Glomerular visceral epithelial cell (primary cell): ENCODE data around the gene HK1.
A peak's percentile ranks its signal among the peaks of the same experiment; 100 is the strongest.

ENCODE experiments used
- DNase-seq: peaks from one replicate; pipeline ENCODE4 v3.0.0-alpha.2; 2016; ENCODE audit errors: extremely low spot score

The HK1 gene

DNA sequence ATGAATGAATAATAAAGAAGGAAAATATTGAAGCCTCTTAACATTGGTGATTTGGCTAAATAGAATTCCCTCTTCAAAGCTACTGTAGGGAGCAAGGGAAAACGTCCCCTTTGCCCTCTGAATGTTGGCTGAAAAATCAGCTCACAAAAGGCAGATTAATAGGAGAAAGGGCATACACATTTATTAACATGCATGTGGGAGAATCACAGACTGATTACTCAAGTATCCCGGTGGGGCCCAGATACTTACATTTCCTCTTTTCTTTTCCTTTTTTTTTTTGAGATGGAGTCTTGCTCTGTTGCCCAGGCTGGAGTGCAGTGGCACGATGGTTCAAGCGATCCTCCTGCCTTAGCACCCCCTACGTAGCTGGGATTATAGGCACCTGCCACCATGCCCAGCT lies 68.5 kb downstream of the HK1 start:
- no peak for DNase-seq

DNA sequence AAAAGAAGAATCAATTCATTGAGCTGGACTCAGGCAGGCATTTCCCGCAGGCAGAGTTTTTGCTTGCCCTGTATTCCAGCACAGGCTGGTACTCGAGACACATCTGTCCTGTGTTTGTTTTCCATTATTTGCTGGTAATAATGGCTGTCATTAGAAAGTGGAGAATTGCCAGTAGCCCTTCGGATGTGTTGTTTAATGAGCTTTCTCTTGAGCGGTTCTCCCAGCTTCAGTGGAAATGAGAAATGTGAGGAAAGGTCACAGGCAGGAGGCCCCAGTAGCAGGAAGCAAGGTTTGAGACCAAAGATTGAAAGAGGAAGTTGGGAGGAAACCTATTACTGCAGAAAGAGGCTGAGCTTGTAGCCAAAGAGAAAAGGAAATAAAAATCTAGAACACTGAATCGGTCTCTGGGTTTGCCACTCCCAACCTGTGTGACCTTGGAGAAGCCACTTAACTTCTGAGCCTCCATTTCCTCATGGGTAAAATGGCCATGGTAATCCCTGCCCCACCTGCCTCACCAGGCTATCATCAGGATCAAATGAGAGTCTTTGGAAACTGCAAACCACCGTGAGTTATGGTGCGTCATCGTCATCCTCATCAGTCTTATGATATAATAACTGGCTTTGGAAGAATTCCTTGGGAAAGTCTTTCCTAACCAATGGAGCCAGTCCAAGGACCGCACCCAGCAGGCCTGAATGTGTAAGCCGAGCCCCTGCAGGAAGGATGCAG lies 70.7 kb downstream of the HK1 start:
- DNase-seq, result no peak

DNA sequence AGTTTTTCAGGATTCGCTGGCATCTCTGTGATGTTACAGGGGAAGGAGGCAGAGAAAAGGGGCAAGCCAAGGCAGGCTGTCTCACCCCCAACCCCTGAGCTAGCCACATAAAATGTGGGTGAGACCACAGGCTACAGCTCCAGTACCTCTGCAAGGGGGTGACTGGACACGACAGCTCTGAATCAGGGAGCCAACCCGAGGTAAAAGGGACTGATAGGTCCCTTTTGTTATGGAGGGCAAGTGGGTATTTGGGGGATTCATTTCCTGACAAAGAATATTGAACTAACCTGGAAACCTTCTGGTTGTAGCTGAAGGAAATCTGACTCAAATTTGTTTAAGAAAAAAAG lies 71.2 kb downstream of the HK1 start:
- no peak for DNase-seq

DNA sequence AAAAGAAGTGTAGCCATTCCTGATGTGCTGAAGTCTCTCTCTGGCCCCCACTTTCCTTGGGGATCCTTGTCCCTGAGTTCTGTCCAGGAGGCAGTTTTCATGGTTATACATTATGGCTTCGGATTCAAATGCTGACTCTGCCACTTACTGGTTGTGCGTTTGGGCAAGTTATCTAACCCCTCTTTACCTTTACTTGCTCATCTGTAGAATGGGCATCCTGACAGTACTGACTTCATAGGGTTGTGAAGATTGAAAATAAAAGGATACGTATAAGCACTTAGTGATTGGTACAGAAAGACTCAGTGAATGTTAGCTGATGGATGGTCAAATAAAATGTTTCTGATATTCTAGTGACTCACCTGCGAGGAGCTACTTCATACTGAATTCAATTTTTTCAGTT lies 73.3 kb downstream of the HK1 start:
- no peak for DNase-seq

DNA sequence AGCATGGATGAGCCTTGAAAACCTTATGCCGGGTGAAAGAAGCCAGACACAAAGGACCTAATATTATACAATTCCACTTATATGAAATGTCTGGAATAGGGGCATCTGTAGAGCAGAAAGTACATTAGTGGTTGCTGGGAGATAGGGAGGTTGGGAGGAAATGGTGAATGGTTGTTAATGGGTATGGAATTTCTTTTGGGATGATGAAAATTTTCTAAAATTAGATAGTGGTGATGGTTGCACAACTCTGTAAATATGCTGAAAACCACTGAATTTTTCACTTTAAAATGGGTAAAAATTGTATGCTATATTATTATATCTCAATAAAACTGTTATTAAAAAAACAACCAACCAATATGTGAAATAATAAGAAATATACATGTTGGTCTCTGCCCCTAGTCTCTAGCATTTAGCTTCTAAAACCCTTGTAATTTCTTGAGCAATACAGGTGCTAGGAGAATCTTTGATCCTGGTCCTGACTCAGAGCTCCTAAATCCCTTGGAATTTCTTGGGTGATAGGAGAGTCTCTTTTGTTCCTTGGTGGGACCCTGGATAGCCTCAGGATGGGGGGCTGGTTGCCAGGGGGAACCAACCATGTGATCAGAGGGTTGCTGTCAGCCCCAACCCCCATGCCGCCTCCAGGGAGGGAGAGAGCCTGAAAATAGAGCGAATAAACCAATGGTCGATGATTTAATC lies 74.4 kb downstream of the HK1 start:
- DNase-seq, result peak; percentile 45

- DNase-seq, result no peak
Observed at GRCh38 chr10:69353977-69354635, 75.8 kb downstream of the HK1 start.

DNA sequence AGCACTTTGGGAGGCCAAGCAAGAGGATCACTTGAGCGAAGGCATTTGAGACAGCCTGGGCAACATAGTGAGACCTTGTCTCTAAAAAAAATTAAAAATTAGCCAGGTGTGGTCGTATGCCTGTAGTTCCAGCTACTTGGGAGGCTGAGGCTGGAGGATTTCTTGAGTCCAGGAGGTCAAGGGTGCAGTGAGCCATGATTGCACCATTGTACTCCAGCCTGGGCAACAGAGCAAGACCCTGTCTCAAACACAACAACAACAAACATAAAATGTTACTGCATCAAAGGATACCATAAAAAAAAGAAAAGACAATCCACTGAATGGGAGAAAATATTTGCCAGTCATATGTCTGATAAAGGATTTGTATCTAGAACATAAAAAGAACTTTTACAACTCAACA lies 77.9 kb downstream of the HK1 start:
- DNase-seq, result no peak

DNA sequence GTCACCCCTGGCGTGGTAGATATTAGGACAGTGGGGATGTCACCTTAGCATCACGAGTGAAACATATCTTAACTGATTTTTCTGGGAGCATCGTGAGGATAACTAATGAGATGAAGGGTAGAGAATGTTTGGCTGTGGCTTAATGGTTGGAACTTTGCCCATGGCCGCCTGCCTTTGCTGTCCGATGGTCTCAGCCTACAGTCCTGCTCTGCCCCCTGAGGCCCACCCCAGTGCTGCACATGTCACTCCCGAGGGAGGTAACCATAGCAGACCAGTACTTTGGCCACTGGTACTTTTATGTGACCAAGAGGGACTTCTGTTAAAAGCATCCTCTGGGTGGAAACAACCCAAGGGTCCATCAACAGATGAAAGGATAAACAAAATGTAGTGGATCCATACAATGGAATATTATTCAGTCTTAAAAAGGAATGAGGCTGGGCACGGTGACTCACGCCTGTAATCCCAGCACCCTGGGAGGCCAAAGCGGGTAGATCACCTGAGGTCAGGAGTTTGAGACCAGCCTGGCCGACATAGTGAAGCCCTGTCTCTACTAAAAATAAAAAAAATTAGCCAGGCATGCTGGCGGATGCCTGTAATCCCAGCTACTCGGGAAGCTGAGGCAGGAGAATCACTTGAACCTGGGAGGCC lies 80.0 kb downstream of the HK1 start:
- DNase-seq, result no peak

GRCh38 chr10:69359148-69359547 lies 80.9 kb downstream of the HK1 start:
- DNase-seq, result no peak

DNA sequence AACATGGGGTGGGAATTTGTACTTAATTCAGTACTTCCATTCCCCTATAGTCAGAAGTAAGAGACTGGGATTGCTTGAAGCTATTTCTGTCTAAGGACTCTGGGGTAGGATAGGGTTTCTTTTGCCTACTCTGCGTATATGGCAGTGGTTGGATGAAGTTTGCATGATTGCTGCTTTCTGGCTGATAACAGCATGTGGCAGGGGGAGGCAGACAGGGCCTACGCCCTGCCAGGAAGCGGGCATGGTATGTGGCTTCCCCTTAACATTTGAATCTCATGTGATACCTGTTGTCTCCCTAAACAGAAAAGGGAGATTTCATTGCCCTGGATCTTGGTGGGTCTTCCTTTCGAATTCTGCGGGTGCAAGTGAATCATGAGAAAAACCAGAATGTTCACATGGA lies 81.3 kb downstream of the HK1 start:
- no peak for DNase-seq

- peak; percentile 77 for DNase-seq
Observed at GRCh38 chr10:69360485-69361302, 82.4 kb downstream of the HK1 start.

DNA sequence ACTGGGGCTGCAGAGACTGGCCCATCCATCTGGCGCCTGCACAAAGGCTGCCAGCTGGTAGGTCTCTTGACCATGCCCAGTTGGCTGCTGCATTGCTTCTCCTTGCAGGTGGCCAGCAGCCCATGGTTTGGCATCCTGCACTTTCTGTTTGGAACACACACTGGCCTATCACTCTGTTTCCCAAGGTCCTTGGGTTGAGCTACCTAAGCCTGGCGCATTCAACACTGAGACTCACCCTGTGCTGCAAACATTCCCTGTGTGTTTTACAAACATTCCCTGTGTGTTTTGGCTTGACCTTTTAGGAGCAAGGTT lies 83.0 kb downstream of the HK1 start:
- DNase-seq, result no peak

GRCh38 chr10:69362471-69362954 lies 84.2 kb downstream of the HK1 start:
- DNase-seq, result no peak

GRCh38 chr10:69363666-69364065 lies 85.4 kb downstream of the HK1 start:
- DNase-seq, result no peak

- DNase-seq, result no peak
Observed at GRCh38 chr10:69364232-69364940, 86.1 kb downstream of the HK1 start.

GRCh38 chr10:69366738-69367137 lies 88.4 kb downstream of the HK1 start:
- no peak for DNase-seq

- no peak for DNase-seq
Observed at GRCh38 chr10:69367469-69367868, 89.2 kb downstream of the HK1 start.

- DNase-seq, result no peak
Observed at GRCh38 chr10:69372126-69372980, 94.1 kb downstream of the HK1 start.

DNA sequence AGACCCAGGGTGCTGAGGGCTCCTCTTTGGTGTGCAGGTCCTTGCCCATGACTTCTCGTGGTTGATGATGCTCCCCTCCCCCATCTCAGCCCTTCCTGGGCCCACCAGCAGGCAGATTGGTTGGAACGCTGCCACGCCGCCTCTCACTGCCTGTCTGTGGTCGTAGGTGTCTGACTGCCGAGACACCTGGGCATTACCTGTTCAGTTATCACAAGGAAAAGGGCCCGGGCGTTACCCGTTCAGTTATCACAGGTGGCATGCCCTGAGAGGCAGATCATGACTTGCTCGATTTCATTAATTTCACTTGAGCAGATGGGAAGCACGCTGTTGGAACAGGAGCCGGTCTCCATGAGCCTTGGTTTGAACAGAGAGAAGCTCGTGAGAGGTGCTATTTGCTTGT lies 95.9 kb downstream of the HK1 start:
- DNase-seq, result no peak

DNA sequence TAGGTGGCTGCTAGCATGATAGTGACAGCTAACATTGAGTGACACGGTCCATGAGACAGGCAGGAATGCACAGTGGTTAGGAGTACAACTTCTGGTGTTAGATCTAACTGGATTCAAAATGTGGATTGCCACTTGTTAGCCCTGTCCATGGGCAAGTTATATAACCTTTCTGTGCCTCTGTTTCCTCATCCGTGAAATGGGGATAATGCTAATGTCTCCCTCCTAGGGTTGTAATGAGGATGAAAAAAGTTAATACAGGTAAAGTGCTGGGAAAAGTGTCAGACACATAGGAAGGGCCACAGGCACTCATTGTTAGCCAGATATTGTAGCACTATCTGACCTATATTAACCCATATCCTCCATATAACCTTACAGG lies 96.6 kb downstream of the HK1 start:
- DNase-seq, result no peak
